Hematopoietic multipotent progenitor cell treated with erythropoietin and hydrocortisone succinate and interleukin-3 and kit ligand, for 4 days (in vitro differentiated cells): Measurements from ENCODE around the gene MATCAP1.
A peak's percentile ranks its signal among the peaks of the same experiment; 100 is the strongest.

Experiments
- DNase-seq: peaks from one replicate; pipeline ENCODE4 v3.0.0-alpha.2; 2015

The MATCAP1 gene

DNA sequence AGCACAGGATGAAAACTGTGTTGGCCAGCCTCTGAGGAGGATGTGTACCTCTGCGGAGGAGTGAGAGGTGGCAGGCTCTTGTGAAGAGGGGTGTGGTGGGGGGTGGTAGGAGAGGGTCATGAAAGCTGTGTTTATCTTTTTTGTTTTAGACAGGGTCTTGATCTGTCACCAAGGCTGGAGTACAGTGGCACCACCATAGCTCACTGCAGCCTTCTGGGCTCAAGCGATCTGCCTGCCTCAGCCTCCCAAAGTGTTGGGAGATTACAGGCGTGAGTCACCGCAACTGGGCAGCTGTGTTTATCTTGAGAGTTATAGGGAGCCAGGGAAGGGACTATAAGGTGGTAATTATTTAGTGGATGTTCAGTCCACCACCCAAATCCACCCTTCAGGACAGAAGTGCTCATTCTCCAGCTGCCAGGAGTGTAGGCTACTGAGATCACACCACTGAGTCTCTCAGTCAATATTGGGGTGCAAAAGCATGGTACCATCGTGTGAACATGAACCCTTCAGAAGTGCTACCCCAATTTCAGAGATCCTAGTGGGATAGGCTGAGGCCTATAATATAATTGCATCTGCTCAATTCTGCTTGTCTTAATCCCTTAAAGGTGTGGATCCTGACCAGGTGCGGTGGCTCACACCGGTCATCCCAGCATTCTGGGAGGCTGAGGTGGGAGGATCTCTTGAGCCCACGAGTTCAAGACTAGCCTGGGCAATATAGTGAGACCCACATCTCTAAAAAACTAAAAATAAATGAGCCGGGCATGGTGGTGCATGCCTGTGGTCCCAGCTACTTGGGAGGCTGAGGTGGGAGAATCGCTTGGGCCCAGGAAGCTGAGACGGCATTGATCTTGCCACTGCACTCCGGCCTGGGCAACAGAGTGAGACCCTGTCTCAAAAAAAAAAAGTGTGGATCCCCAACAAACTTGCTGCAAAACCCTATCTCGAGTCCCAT is 7.0 kb upstream of the MATCAP1 start:
- DNase-seq: no peak

DNA sequence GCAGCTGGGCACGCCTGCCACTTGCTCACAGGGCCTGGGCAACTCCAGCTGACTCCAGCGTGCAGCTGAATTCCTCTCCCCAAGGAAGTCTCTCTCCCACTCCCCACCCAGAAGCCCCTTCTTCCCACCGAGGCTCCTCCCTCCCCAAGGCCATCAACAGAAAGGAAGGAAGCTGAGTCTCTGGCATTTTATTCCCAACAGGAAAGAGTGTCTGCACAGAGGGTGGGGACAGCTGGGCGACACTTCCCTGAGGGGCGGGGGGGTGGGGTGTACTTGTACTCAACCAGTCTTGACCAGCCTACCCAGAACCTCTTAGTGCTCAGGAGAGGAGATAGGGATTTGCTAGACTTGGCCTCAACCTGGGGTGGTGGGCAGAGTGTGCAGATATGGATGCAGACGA is 6.3 kb upstream of the MATCAP1 start, which contains the start of gene EXOC3L1:
Gene EXOC3L1 (minus strand): TSS at position 96 of the 400 bp plus-strand sequence. CDS start 460 bp downstream, outside the sequence.
- no peak for DNase-seq

DNA sequence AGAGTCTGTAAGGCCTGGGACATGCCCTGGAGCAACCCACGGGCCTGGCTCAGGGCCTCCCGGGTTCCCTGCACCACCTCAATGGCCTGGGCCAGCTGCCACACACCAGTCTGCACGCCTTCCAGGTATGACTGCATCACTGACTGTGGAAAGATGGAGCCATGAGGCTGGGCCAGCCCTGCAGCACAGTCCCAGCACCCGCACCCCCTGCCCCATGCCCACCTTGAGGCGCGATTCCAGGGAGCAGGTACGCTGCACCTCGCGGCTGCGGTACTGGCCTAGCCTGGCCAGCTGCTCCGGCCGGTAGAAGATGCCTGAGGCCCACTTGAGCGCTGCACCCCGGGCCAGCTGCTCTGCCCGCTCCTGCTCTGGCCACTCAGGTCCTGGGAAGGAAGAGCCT is 5.0 kb upstream of the MATCAP1 start:
- no peak for DNase-seq

DNA sequence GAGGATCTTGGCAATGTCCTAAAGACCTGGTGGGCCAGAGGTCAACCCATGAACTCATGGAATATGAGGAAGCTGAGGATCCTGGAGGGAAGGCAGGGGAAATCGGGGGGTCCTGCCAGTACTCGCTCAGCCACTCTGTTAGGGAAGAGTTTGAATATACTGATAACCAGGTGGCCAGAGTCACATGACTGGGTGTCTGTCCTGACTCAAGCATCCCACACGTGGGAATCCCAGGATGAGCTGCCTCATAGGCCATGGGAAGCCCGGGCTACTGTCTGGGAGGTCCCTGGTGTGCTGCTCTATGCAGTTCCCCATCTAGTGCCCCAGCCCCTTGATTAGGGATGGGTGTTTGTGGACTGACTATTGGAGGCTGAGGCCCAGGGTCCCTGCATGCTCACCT is 4.6 kb upstream of the MATCAP1 start:
- no peak for DNase-seq

DNA sequence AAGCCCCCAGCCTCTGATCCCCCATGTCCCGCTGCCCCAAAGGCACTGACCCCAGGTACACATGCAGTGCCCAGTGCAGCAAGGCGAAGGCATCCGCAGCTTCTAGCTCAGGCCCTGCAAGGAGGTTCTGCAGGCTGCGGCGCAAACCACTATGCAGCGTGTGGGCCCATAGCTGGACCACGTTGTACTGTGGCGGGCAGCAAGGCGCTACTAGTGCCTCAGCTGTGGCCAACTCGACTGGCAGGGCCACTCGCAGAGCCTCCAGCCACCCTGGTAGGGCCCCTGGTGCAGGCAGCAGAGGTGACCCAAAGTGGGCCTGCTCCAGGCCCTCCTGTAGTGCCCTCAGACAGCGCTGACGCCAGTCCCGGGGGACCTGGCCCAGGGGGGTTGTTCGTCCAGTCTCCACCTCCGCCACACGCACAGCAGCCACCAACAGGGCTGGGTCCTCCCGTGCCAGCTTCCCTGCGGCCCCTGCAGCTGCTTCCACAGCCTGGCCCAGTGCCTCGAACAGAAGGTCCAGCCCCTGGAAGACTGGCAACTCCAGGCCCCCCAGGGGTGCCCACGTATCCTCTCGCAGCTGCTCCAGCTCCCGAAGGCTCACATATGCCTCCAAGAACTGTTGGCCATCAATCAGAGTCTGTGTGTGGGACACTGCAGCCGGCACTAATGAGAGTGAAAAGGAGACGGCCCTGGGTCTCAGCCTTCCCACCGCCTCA is 3.6 kb upstream of the MATCAP1 start:
- DNase-seq: no peak

DNA sequence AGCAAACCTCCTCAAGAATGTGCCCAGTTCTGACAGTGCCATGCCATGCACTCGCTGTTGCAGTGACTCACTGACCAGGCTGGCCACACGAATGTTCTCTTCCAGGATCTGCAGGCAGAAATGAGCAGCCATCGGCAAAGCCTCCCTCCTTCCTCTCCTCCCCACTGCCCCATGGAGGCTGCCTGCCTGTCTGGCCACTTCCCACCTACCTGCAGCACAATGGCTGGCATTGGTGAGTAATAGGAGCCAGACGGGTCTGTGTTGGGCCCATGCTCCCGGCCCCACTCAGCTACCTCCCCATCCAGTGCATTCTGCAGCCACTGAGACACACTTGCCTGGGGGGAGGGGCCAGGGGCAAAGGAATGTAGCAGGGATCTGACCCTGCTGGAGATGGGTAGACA is 2.8 kb upstream of the MATCAP1 start:
- no peak for DNase-seq

DNA sequence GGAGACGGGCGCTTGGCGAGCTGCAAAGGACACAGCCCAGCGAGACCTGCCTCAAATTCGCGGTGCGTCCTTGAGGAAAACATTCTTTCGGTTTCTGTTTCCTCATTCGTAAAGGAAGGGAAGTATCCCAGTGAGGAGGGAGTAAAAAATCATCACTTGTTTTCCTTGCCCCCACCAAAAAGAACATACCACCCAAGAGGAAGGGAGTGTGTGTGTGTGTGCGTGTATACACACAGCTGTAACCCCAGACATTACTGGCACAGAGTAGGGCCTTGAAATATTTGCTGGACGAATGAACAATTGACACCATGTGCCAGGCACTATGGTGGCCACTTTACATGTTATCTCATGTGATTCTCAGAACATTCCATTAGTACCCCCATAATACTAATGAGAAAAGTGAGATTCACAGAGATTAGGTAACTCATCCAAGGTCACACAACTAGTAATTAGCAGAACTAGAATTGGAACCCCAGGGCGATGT is 1.9 kb upstream of the MATCAP1 start:
- no peak for DNase-seq

DNA sequence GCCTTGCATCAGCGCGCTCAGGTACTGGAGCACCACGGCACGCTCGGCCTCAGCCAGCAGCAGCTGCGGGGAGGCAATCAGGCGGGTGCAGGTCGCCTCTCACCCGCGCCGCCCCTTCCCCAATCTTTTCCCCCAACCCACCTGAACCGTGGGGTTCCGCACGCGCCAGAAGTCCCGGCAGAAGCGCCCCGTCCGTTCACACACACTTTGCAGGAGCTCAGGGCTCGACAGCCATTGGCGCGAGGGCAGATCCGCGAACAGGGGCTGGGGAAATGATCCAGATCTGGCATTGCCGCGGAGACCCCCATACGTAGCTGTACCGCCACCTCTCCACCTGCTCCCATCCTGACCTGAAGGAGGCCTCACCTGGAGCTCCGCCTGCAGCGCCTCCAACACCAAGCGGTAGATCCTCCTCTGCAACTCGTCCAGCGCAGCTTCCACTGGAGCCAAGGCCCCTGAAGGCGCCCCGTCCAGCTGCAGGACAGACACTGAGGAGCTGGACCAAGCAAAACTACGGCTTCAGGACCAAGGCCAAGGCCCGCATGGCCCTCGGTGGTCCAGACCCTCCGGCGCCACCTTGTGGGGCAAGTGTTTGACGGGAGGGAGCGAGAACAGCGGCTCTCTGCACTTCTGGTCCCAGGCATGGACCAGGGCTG is 1.4 kb upstream of the MATCAP1 start:
- DNase-seq: peak; percentile 95

DNA sequence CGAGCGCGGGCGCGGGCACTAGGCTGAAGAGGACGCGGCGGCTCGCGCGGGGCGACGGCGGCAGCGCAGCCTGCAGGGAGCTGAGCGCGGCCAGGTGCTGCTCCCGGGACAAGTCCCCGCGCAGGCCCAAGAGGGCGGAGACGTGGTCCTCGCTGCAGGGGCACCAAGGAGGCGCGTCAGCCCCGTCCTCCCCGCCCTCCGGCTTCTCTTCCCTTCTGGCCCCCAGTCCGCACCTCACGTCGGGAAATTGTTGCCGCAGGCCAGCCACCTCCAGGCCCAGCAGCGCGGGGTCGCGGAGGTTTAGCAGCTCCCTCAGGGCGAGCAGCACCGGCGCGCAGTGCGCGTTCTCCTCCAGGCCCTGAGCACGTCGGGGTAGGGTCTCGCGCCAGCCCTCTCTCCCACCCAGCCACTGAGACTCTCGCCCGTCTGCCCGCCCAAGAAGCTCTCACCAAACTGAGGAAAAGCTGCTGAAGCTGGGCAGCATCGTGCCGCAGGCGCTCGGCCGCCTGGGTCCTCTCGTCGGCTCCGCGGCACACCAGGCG is 761 bp upstream of the MATCAP1 start:
- DNase-seq: no peak

DNA sequence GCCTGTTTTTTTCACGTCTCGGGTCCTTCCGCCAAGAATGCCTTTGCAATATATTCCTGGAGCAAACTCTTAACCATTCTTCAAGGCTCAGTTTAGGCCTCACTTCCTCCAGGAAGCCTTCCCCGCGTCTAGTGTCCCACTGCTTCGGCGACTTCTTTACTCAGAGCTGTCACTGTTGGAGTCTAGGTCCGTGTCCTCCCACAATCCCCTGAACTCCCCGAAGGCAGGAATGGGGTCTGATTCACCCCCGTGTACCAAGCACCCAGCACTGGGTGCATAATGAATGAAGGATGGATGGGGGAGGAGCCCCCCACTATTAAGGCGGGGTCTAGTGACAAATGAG is 508 bp downstream of the MATCAP1 start:
- no peak for DNase-seq

DNA sequence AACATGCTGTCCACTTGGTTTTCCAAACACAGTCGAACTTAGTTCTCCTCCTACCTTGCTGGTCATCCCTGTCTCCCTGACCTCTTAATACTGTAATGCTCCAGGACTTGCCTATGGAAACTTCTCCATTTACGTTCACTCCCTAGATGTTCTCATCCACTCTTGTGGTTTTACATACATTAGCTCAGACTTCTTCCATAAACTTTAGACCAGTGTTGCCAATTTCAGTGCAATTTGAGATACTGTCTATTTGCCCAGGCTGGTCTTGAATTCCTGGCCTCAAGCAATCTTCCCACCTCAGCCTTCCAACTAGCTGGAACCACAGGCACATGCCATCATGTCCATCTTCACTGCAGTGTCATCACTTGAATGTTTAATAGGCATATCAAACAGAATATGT is 1.5 kb downstream of the MATCAP1 start:
- DNase-seq: no peak

DNA sequence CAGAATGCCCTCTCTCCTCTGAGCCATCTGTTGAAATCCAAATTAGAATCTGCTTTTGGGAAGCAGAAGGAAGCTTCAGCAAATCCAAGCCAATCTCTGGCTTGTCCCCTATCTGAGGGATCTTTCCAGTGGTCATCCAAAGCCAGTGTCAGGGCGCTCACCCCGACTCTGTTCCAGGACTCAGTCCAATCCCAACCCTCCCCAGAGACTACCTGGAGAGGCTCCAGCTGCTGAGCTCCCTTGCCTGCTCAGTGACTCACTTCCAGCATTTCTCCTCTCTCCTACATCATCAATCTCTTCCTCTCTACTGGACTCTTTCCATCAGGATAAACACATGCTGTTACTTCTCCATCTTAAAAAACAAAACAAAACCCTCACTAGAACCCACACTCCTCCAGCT is 2.4 kb downstream of the MATCAP1 start:
- no peak for DNase-seq

DNA sequence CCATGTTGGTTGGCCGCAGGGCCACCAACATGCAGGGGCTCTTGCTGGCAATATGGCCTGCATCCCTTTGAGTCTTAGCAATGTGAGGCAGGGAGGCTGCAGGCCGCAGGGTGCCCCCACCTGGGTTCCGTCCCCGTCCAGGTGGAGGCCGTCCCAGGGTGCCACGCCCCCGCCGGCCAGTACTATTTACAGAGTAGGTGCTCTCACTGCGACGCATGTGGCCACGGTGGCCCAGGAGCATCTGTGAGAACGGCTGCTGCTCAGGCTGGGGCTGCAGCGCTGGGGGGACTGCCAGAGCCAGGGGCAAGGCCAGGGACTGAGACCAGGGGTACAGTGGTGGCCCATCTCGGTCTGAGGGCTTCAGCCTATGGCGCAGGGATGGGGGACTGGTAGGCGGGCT is 3.6 kb downstream of the MATCAP1 start:
- DNase-seq: no peak

DNA sequence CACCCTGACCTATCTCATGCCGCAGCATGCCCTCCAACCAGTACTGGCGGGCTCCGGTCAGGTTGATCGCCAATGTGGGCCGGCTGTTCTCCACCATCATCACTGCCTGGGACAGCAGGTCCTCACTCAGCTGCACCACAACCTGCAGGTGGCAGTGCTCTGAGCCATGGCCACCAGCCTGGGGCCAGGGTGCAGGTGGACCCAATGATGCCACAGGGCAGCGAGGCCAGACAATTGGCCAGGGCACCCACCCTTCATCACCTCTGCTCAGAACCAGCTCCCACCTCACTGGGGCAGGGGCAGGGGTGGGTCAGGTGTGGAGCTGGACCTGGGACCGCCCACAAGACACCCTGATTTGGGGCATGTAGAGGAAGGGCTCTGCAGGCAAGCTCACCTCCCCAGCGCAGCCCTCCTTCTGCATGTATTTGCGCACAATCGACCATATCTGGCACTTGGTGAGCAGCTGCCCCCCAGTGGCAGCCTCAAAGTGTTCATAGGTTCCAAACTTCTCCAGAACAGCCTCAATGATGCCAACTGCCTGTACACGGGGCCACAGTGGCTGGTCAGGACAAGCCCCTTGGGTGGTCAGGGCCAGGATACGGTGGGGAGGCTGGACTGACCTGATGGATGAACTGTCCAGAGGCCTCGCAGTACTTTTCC is 4.2 kb downstream of the MATCAP1 start:
- peak; percentile 73 for DNase-seq

DNA sequence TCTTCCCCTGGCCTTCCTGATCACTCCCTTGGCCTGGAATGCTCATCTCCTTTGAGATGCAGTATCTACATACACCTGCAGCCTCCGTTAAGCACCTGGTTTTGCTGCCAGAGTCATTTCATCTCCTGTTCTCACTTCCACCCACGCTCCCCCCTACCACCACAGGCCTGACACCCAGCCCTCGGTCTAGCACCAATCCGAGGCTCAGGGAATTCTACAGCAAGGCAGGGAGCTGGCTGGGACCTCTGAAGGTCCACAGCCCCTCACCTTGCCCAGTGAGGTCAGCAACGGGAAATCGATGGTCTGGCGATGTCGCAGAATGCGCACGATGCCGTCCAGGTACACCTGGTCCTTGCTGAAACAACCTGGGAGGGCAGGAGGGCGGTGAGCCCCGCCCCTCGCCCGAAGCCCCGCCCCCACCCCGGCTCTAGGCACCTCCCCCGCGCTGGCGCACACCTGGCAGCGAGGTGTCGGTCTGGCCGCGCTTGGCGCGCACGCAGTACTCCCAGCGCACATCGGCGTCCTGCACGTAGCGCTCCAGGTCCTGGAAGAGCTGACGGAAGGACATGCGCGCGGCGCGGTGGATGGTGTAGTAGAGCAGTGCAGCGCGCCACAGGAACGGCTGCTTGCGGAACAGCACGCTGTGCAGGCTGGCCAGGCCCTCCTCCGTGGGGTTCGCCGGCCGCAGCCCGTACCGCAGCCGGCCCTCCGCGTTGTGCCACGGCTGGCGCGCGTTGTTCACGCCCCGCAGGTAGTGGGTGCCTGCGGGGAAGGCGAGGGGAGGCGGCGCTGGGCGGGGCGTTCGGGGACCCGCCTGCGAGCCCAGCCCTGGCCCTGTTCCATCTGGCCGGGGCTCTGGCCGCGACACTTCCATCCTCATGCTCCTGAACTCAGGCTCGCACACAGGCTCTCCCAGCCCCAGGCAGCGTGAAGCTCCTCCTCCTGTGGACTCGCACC is 5.7 kb downstream of the MATCAP1 start:
- peak; percentile 76 for DNase-seq

DNA sequence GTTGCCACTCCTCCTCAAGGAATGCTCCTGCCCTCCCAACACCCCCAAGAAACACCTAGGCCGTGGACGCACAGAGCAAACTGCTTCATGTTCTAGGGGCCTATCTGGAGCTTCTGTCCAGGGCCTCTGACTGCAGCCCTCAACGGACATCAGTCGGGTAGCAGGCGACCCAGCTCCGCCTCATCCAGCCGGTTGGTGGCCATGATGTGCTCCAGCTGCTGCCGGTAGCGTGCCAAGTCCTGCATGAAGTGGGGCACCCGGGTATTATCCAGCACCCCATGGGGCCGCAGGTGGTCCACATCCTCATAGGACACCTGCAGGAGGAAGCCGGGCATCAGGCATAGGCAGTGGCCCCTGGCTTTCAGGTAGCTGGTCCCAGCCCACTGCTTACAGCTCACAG is 7.1 kb downstream of the MATCAP1 start:
- DNase-seq: no peak

DNA sequence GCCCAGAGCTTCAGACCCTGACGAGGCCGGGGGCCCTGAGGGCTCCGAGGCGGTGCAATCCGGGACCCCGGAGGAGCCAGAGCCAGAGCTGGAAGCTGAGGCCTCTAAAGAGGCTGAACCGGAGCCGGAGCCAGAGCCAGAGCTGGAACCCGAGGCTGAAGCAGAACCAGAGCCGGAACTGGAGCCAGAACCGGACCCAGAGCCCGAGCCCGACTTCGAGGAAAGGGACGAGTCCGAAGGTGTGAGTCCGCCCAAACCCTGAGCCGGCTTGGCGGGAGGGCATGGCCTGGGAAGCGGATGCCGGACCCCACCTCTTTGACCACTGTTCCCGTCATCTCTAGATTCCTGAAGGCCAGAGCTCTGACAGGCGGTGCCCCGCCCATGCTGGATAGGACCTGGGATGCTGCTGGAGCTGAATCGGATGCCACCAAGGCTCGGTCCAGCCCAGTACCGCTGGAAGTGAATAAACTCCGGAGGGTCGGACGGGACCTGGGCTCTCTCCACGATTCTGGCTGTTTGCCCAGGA is 9.0 kb downstream of the MATCAP1 start:
- DNase-seq: no peak

DNA sequence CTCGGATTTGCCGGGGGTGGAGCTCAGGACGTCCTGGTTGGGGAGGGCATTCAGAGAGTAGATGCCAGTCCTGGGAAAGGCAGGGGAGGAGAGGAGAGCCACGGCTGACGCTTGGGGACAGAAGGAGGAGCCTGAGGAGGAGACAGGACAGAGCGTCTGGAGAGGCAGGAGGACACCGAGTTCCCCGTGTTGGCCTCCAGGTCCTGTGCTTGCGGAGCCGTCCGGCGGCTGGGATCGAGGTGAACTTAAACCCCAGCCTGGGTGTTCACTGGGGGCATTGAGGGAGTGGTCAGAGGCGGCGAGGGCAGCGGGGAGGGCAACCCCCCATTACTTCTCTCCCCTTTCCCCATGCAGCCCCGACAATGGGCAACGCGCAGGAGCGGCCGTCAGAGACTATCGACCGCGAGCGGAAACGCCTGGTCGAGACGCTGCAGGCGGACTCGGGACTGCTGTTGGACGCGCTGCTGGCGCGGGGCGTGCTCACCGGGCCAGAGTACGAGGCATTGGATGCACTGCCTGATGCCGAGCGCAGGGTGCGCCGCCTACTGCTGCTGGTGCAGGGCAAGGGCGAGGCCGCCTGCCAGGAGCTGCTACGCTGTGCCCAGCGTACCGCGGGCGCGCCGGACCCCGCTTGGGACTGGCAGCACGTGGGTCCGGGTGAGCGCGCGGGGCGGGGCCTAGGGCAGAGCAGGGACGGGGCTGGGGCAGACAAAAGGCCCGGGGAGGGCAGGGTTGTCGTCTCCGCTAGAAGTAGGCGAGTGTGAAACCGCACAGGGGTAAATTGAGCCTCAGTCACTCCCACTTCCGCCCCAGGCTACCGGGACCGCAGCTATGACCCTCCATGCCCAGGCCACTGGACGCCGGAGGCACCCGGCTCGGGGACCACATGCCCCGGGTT is 9.7 kb downstream of the MATCAP1 start:
- peak; percentile 93 for DNase-seq

DNA sequence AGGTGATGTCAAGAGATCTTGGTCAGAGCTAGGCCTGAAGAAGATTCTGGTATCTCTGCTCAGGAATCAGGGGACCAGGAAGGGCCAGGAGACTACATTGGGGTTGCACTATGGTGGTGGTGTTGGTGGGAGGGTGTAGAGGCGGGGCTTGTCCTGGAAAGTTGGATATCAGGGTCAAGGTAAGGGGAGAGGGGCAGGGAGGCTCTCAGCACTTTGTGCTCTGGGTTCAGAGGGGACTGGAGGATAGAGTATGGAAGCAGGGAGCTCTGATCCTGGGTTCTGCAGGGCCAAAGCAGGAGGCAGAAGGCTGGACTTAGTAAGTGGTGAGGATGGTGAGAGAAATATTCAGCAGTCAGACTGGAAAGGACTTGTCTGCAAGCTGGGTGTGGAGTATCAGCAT is 10.4 kb downstream of the MATCAP1 start:
- no peak for DNase-seq
